ENCODE results near the gene ANO7.

Gene ANO7

GRCh38 chr2:241242306-241242705, 53.8 kb downstream of the ANO7 start:
- DNase-seq (ENCODE audit: low read depth in 1 of 2, low spot score in 1 of 2): no peak

DNA sequence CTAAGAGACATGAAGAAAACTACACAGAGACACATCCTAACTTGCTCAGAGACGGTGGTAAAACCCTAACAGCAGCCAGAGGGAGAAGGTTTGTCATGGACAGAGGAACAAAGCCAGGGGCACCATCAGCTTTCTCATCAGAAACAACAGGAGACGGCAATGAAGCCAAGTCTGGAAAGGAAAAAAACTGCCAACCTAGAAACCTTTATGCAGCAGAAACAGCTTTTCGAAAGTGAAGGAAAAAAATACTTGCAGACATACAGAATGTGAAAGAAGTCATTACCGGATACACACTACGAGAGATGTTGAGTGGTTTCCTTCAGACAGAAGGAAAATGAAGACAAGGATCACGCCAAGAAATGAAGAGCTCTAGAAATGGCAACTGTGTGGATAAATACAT, 55.9 kb downstream of the ANO7 start:
- no peak for DNase-seq (ENCODE audit: low read depth in 1 of 2, low spot score in 1 of 2)

DNA sequence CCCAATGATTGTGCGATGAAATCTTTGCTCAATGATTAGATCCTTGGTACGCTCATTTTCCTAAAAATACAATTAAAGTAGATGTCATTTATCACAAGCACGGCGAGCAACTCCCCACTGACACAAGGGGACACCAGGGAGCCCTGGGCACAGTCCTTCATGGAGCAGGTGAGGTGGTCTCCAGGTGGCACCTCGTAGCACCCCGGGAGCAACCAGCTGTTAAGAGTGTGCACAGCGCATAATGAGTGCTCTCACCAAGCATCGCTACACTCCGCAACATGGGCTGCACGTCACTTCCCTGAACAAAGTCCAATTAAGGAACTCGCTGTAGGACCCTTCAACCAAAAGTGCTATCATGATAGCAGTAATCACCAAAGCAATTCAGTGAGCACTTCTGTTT, 59.8 kb downstream of the ANO7 start:
- DNase-seq (ENCODE audit: low read depth in 1 of 2, low spot score in 1 of 2): no peak

GRCh38 chr2:241248897-241249296, 60.4 kb downstream of the ANO7 start:
- no peak for DNase-seq (ENCODE audit: low read depth in 1 of 2, low spot score in 1 of 2)

DNA sequence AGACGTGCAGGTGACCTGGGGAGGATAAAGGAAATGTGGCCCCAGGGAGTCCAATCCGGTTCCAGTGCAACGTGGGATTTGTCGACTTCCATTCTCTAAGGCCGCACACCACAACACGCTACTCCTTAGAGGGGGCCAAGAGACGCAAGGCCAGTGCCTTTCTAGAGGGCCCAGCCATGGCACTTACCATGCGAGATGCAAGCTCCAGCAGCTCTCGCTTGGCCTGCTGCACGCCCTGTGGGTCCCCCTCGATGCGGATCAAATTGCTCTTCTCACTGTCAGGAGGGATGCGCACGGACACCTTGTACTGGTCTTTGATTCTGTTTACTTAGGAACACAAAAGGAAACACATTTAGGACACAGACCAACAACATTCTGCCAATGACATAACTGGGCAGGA, 61.2 kb downstream of the ANO7 start:
- DNase-seq (ENCODE audit: low read depth in 1 of 2, low spot score in 1 of 2): no peak

DNA sequence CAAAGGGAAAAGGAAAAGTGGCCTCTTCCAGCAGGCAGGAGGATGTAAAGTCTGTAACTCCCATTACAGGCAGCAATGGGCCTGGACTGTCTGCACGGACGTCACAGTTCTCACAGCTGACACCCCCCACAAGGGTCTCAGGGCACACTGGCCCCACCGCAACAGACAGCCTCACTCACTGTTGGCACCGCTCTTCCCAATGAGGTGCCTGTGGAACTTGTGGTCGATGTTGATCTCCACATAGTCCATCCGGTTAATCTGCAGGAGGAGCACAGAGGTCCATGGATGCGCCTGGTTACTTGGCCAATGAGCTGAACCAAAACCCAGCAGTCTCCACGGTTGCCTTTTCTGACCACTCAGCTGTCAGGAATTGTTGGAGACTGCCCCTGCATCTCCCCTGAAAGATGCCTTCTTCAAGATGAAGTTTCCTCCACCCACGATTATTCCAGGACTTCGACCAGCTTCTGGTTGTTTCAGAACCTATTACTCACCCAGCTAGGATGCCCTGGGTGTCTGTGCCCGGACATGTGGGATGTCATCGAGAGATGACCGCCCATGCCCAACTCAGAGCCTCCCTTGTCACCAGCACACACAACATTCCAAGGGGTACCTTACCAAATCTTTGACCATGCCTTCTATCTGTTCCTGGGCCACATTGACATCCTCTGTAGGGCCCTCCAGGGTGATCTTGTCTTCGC, 64.5 kb downstream of the ANO7 start:
- DNase-seq (ENCODE audit: low read depth in 1 of 2, low spot score in 1 of 2): no peak

GRCh38 chr2:241254904-241255351, 66.5 kb downstream of the ANO7 start:
- DNase-seq (ENCODE audit: low read depth in 1 of 2, low spot score in 1 of 2): no peak

DNA sequence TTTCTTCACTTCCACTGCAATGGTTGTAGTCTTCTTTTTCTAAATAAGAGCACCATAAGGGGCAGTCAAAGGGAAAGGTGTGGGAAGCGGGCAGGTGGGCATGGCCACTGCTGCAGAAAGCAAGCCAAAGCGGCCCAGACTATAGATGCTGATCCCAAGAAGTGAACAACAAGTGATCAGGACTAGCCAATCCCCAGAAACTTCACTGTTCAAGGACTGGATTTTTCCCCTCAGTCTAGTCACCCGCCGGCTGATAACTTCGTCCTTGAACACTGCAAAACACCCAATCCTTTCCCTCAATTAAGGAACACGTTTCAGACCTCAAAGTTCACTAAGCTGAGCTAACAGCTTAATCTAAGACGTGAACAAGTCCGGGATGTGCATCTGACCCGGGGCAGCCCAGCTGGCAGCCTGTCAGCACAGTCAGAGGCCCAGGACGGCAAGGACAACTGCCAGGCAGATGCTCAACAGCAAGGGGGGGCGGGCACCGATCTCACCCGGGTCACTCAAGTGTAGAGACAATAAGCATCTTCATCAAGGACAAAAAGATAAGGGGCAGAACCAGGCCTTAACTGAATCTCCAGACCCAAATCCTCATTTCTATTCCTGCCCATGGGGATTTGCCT, 67.2 kb downstream of the ANO7 start:
- no peak for DNase-seq (ENCODE audit: low read depth in 1 of 2, low spot score in 1 of 2)

- no peak for DNase-seq (ENCODE audit: low read depth in 1 of 2, low spot score in 1 of 2)
Measured at GRCh38 chr2:241256168-241256545, 67.7 kb downstream of the ANO7 start.

- no peak for DNase-seq (ENCODE audit: low read depth in 1 of 2, low spot score in 1 of 2)
Measured at GRCh38 chr2:241257419-241258032, 69.0 kb downstream of the ANO7 start.

DNA sequence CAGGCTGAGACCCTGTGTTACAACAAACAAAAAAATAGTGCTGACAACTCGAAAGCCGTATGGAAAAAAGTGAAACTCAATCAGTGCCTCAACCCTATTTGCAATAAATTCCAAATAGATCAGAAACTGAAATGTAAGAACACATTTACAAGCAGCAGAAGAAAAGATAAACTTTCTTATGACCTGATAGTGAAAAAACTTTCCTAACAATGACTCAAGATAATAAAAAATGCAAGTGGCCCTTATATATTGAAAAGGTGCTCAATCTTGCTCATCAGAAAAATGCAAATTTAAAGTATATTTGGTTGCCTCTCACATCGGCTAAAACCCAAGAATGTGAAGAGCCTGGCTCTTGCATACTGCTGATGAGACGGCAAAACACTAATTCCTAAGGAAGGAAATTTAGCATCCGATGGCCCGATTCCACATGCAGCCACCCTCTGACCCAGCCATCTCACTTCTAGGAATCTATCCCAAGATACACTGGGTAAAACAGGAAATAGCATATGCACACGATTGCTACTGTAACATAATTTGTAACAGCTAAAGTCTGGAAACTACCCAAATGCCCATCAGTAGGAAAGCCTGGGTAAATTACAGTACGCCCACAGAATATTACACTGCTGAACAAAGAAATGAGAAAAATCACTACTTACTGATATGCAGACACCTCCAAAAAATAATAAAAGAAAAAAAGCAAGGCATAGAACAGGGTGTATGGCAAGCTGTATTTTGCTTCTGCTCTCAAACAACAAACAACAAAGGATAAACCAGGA, 70.2 kb downstream of the ANO7 start:
- DNase-seq (ENCODE audit: low read depth in 1 of 2, low spot score in 1 of 2): no peak

GRCh38 chr2:241260911-241261310, 72.4 kb downstream of the ANO7 start:
- no peak for DNase-seq (ENCODE audit: low read depth in 1 of 2, low spot score in 1 of 2)

GRCh38 chr2:241261628-241262027, 73.2 kb downstream of the ANO7 start:
- no peak for DNase-seq (ENCODE audit: low read depth in 1 of 2, low spot score in 1 of 2)

GRCh38 chr2:241263061-241263460, 74.6 kb downstream of the ANO7 start:
- no peak for DNase-seq (ENCODE audit: low read depth in 1 of 2, low spot score in 1 of 2)

- DNase-seq (ENCODE audit: low read depth in 1 of 2, low spot score in 1 of 2): no peak
Measured at GRCh38 chr2:241265506-241265905, 77.0 kb downstream of the ANO7 start.

GRCh38 chr2:241267249-241268067, 79.0 kb downstream of the ANO7 start:
- DNase-seq (ENCODE audit: low read depth in 1 of 2, low spot score in 1 of 2): no peak

- DNase-seq (ENCODE audit: low read depth in 1 of 2, low spot score in 1 of 2): no peak
Measured at GRCh38 chr2:241268306-241268705, 79.8 kb downstream of the ANO7 start.

- no peak for DNase-seq (ENCODE audit: low read depth in 1 of 2, low spot score in 1 of 2)
Measured at GRCh38 chr2:241268716-241269445, 80.4 kb downstream of the ANO7 start.

- DNase-seq (ENCODE audit: low read depth in 1 of 2, low spot score in 1 of 2): no peak
Measured at GRCh38 chr2:241269707-241270520, 81.4 kb downstream of the ANO7 start.
